Measurements from ENCODE around the gene VPS8. TPM values are rescaled to one million over a fixed set of nuclear protein-coding genes. Genes with fewer than 3 reads are reported as not detected.

Gene VPS8
- total RNA-seq, 3 donors from 2014 or later (not counting 1 experiment from before 2014, with no cell fraction given) = 89.3 to 127 (median 115) TPM

- no peak for ATAC-seq
- H3K27me3 ChIP-seq (ENCODE audit: control insufficient read depth, insufficient read depth, low read length) = no peaks in the 10 kb centered on the region
- 98% methylated on average over 2 of the region's 2 CpGs for WGBS (ENCODE audit: insufficient coverage)
- H3K27ac ChIP-seq (ENCODE audit: low read length) = no peak overlapping the region
- intact Hi-C loops (cut with micrococcal nuclease) = no loop called here
- Mint-ChIP-seq H3K27me3 (ENCODE audit: low read depth in 2 of 2) (no peaks in the 10 kb centered on the region), H3K9me3 (peaks cover 5 to 10% of the 10 kb centered on the region in 2 donors), H3K27ac (no peak overlapping the region), H3K4me3 (no peak overlapping the region), H3K36me3 (peaks cover 15% of the 10 kb centered on the region), H3K4me1 (no peaks in the 10 kb centered on the region)
- H3K36me3 ChIP-seq (ENCODE audit: control insufficient read depth, insufficient read depth, low read length) = no peaks in the 10 kb centered on the region
- TF ChIP-seq, protein P1, sequence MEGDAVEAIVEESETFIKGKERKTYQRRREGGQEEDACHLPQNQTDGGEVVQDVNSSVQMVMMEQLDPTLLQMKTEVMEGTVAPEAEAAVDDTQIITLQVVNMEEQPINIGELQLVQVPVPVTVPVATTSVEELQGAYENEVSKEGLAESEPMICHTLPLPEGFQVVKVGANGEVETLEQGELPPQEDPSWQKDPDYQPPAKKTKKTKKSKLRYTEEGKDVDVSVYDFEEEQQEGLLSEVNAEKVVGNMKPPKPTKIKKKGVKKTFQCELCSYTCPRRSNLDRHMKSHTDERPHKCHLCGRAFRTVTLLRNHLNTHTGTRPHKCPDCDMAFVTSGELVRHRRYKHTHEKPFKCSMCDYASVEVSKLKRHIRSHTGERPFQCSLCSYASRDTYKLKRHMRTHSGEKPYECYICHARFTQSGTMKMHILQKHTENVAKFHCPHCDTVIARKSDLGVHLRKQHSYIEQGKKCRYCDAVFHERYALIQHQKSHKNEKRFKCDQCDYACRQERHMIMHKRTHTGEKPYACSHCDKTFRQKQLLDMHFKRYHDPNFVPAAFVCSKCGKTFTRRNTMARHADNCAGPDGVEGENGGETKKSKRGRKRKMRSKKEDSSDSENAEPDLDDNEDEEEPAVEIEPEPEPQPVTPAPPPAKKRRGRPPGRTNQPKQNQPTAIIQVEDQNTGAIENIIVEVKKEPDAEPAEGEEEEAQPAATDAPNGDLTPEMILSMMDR (IDR thresholded peaks at IDR 0.05) = no peak
- H3K9me3 ChIP-seq (ENCODE audit: control insufficient read depth, insufficient read depth, low read length) = peaks cover 8% of the 10 kb centered on the region
- H3K4me3 ChIP-seq (ENCODE audit: low read length) = no peak overlapping the region
- no peaks in the 10 kb centered on the region for H3K4me1 ChIP-seq (ENCODE audit: control insufficient read depth, insufficient read depth, low read length)
- no peak for DNase-seq
Observed at GRCh38 chr3:185060655-185061054, 248.7 kb downstream of the VPS8 start.

GRCh38 chr3:185062191-185062590 lies 250.2 kb downstream of the VPS8 start:
- no peaks in the 10 kb centered on the region for H3K27me3 Mint-ChIP-seq (ENCODE audit: low read depth in 2 of 2)
- H3K36me3 ChIP-seq (ENCODE audit: control insufficient read depth, insufficient read depth, low read length) = no peaks in the 10 kb centered on the region
- no peak overlapping the region for H3K27ac ChIP-seq (ENCODE audit: low read length)
- no peak overlapping the region for H3K4me3 ChIP-seq (ENCODE audit: low read length)
- TF ChIP-seq, protein P1 (IDR thresholded peaks at IDR 0.05) = no peak
- peaks cover 8% of the 10 kb centered on the region for H3K9me3 ChIP-seq (ENCODE audit: control insufficient read depth, insufficient read depth, low read length)
- H3K4me1 Mint-ChIP-seq = no peaks in the 10 kb centered on the region
- H3K4me1 ChIP-seq (ENCODE audit: control insufficient read depth, insufficient read depth, low read length) = no peaks in the 10 kb centered on the region
- H3K27me3 ChIP-seq (ENCODE audit: control insufficient read depth, insufficient read depth, low read length) = no peaks in the 10 kb centered on the region
- H3K4me3 Mint-ChIP-seq = no peak overlapping the region
- no peak for DNase-seq
- H3K9me3 Mint-ChIP-seq = peaks cover 2 to 8% of the 10 kb centered on the region in 2 donors
- intact Hi-C loops (cut with micrococcal nuclease) = no loop called here
- ATAC-seq = no peak
- H3K36me3 Mint-ChIP-seq = peaks cover 3% of the 10 kb centered on the region
- H3K27ac Mint-ChIP-seq = no peak overlapping the region

DNA sequence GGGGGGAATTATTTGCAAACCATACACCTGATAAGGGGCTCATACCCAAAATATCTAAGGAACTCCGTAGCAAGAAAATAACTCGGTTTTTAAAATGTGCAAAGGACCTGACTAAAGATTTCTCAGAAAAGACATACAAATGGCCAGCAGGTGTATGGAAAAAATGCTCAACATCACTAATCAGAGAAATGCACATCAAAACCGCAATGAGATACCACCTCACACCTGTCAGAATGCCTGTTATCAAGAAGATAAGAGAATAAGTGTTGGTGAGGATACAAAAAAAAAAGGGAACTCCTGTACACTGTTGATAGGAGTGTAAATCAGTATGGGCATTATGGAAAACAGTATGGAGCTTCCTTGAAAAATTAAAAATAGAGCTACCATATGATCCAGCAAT lies 251.5 kb downstream of the VPS8 start:
- H3K4me1 ChIP-seq (ENCODE audit: control insufficient read depth, insufficient read depth, low read length) = no peaks in the 10 kb centered on the region
- H3K36me3 ChIP-seq (ENCODE audit: control insufficient read depth, insufficient read depth, low read length) = no peaks in the 10 kb centered on the region
- Mint-ChIP-seq H3K36me3 (no peaks in the 10 kb centered on the region), H3K4me3 (no peak overlapping the region), H3K4me1 (no peaks in the 10 kb centered on the region), H3K27me3 (ENCODE audit: low read depth in 2 of 2) (no peaks in the 10 kb centered on the region), H3K9me3 (peaks cover 0 to 4% of the 10 kb centered on the region in 2 donors), H3K27ac (no peak overlapping the region)
- no peak overlapping the region for H3K4me3 ChIP-seq (ENCODE audit: low read length)
- 89% methylated on average over 2 of the region's 3 CpGs for WGBS (ENCODE audit: insufficient coverage)
- DNase-seq (no peak), ATAC-seq (no peak)
- TF ChIP-seq, protein P1 (IDR thresholded peaks at IDR 0.05) = no peak
- intact Hi-C loops (cut with micrococcal nuclease) = no loop called here
- H3K9me3 ChIP-seq (ENCODE audit: control insufficient read depth, insufficient read depth, low read length) = peaks cover 4% of the 10 kb centered on the region
- H3K27me3 ChIP-seq (ENCODE audit: control insufficient read depth, insufficient read depth, low read length) = no peaks in the 10 kb centered on the region
- no peak overlapping the region for H3K27ac ChIP-seq (ENCODE audit: low read length)

GRCh38 chr3:185065059-185065458 lies 253.1 kb downstream of the VPS8 start:
- Mint-ChIP-seq H3K27me3 (ENCODE audit: low read depth in 2 of 2) (no peaks in the 10 kb centered on the region), H3K4me3 (no peak overlapping the region), H3K27ac (no peak overlapping the region), H3K36me3 (no peaks in the 10 kb centered on the region), H3K4me1 (no peaks in the 10 kb centered on the region), H3K9me3 (no peaks in the 10 kb centered on the region)
- Histone ChIP-seq H3K9me3 (ENCODE audit: control insufficient read depth, insufficient read depth, low read length) (peaks cover 4% of the 10 kb centered on the region), H3K27me3 (ENCODE audit: control insufficient read depth, insufficient read depth, low read length) (no peaks in the 10 kb centered on the region), H3K4me1 (ENCODE audit: control insufficient read depth, insufficient read depth, low read length) (no peaks in the 10 kb centered on the region), H3K36me3 (ENCODE audit: control insufficient read depth, insufficient read depth, low read length) (no peaks in the 10 kb centered on the region), H3K27ac (ENCODE audit: low read length) (no peak overlapping the region), H3K4me3 (ENCODE audit: low read length) (no peak overlapping the region)
- TF ChIP-seq, protein P1 (IDR thresholded peaks at IDR 0.05) = no peak
- WGBS (ENCODE audit: insufficient coverage) = 98% methylated on average over 3 of the region's 3 CpGs
- ATAC-seq (no peak), DNase-seq (no peak)
- intact Hi-C loops (cut with micrococcal nuclease) = no loop called here

Measured in natural killer cell (primary cell).